ENCODE measurements around the gene PMIS2. TPM values are rescaled to one million over a fixed set of nuclear protein-coding genes. Genes with fewer than 3 reads are reported as not detected.

PMIS2 gene
- total RNA-seq, 1 donor from 2014 or later, result not detected

- DNase-seq (ENCODE audit: low spot score in 2 of 2), result no peak
- Histone ChIP-seq H3K27me3 (peaks cover 9% of the 10 kb centered on the region), H3K4me3 (peak overlapping the region; percentile 41 to 42)
Measured at GRCh38 chr19:35557539-35558399, 28.2 kb upstream of the PMIS2 start.

GRCh38 chr19:35558400-35559280 is 27.3 kb upstream of the PMIS2 start:
- intact Hi-C loops (cut with DNase I), result no loop called here
- Histone ChIP-seq H3K4me3 (peak overlapping the region; percentile 41 to 42), H3K9me3 (no peaks in the 10 kb centered on the region), H3K36me3 (no peaks in the 10 kb centered on the region), H3K27ac (no peak overlapping the region), H3K27me3 (peaks cover 9% of the 10 kb centered on the region), H3K4me1 (peaks cover 0 to 6% of the 10 kb centered on the region in 2 donors)
- DNase-seq (ENCODE audit: low spot score in 2 of 2), result no peak
- no peak for TF ChIP-seq CTCF (IDR thresholded peaks at IDR 0.05)

More at GRCh38 chr19:35557539-35558399, 28.2 kb upstream of the PMIS2 start:
- intact Hi-C loops (cut with DNase I), result no loop called here
- Histone ChIP-seq H3K27ac (no peak overlapping the region), H3K36me3 (no peaks in the 10 kb centered on the region), H3K9me3 (no peaks in the 10 kb centered on the region), H3K4me1 (peaks cover 0 to 6% of the 10 kb centered on the region in 2 donors)
- no peak for TF ChIP-seq CTCF (IDR thresholded peaks at IDR 0.05)

GRCh38 chr19:35559281-35559659 is 26.7 kb upstream of the PMIS2 start:
- H3K9me3 ChIP-seq, result no peaks in the 10 kb centered on the region
- intact Hi-C loops (cut with DNase I), result no loop called here

GRCh38 chr19:35559781-35560180 is 26.2 kb upstream of the PMIS2 start:
- Histone ChIP-seq H3K27me3 (peaks cover 9% of the 10 kb centered on the region), H3K4me3 (no peak overlapping the region), H3K4me1 (peaks cover 0 to 6% of the 10 kb centered on the region in 2 donors), H3K27ac (no peak overlapping the region), H3K9me3 (no peaks in the 10 kb centered on the region), H3K36me3 (no peaks in the 10 kb centered on the region)
- intact Hi-C loops (cut with DNase I), result no loop called here
- DNase-seq (ENCODE audit: low spot score in 2 of 2), result no peak
- no peak for TF ChIP-seq CTCF (IDR thresholded peaks at IDR 0.05)

More at GRCh38 chr19:35559281-35559659, 26.7 kb upstream of the PMIS2 start:
- Histone ChIP-seq H3K27me3 (peaks cover 9% of the 10 kb centered on the region), H3K4me1 (peaks cover 0 to 6% of the 10 kb centered on the region in 2 donors), H3K4me3 (no peak overlapping the region), H3K36me3 (no peaks in the 10 kb centered on the region), H3K27ac (no peak overlapping the region)
- TF ChIP-seq CTCF (IDR thresholded peaks at IDR 0.05), result no peak
- no peak for DNase-seq (ENCODE audit: low spot score in 2 of 2)

- Histone ChIP-seq H3K4me1 (peaks cover 0 to 6% of the 10 kb centered on the region in 2 donors), H3K27me3 (peaks cover 9% of the 10 kb centered on the region), H3K27ac (no peak overlapping the region), H3K4me3 (no peak overlapping the region), H3K9me3 (no peaks in the 10 kb centered on the region), H3K36me3 (no peaks in the 10 kb centered on the region)
- no peak for TF ChIP-seq CTCF (IDR thresholded peaks at IDR 0.05)
- DNase-seq (ENCODE audit: low spot score in 2 of 2), result no peak
- intact Hi-C loops (cut with DNase I), result no loop called here
Measured at GRCh38 chr19:35560271-35560670, 25.7 kb upstream of the PMIS2 start.

Data from ascending aorta (tissue), 2 donors.